ENCODE data around the gene EREG.
A peak's percentile ranks its signal among the peaks of the same experiment; 100 is the strongest.

Gene EREG

DNA sequence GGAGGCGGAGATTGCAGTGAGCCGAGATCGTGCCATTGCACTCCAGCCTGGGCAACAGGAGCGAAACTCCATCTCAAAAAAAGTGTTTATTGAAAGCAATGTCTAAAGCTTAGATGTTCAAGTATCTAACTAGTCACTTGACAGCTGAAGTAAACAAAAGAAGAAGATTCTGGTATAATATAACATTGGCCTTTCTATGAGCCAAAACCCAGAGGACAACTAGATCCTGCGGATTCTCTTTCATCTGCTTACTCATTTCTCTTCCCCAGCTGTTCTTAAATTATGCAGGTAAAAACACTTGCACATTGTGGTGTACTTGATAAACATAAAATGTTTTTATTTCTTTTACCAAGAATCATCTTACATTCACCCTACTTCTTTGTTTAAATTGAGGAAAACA, 55.9 kb downstream of the EREG start:
- no peaks in the 10 kb centered on the region for H3K36me3 ChIP-seq (ENCODE audit: insufficient read depth, low read length)
- no peak overlapping the region for H3K27ac ChIP-seq (ENCODE audit: low read depth, low read length)
- no peak overlapping the region for H2AFZ ChIP-seq (ENCODE audit: low read length, unreplicated experiment)
- H3K4me1 ChIP-seq (ENCODE audit: control insufficient read depth, insufficient read depth, low read length, unreplicated experiment), result peaks cover 51% of the 10 kb centered on the region
- no peaks in the 10 kb centered on the region for H3K79me2 ChIP-seq (ENCODE audit: control insufficient read depth, insufficient read depth, low read length, unreplicated experiment)
- H3K27me3 ChIP-seq (ENCODE audit: insufficient read depth, low read length), result no peaks in the 10 kb centered on the region
- no peak overlapping the region for H3K4me3 ChIP-seq (ENCODE audit: low read depth, low read length)

DNA sequence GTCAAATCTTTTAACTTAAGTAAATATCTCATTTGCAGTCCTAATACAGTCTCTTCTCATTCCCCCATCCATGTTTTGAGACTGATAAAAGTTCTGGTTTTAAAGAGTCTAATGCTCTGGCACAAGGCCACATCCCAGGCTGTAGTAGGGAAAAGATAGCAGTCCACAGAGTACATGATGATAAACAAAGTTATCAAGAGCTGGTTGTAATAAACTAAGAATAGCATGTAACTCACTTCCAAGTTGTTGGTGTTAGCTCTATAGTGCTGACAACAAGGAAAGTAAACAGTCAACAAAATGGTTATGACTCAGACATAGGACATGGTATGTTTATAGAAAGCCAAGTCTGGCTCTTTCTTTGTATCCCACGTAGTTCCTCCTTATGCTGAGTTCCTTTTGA, 58.2 kb downstream of the EREG start:
- H3K27ac ChIP-seq (ENCODE audit: low read depth, low read length), result peak overlapping the region; percentile 45; the same call in 1 of the 2 replicates
- H2AFZ ChIP-seq (ENCODE audit: low read length, unreplicated experiment), result no peak overlapping the region
- no peaks in the 10 kb centered on the region for H3K79me2 ChIP-seq (ENCODE audit: control insufficient read depth, insufficient read depth, low read length, unreplicated experiment)
- no peaks in the 10 kb centered on the region for H3K36me3 ChIP-seq (ENCODE audit: insufficient read depth, low read length)
- no peaks in the 10 kb centered on the region for H3K27me3 ChIP-seq (ENCODE audit: insufficient read depth, low read length)
- peaks cover 46% of the 10 kb centered on the region for H3K4me1 ChIP-seq (ENCODE audit: control insufficient read depth, insufficient read depth, low read length, unreplicated experiment)
- no peak overlapping the region for H3K4me3 ChIP-seq (ENCODE audit: low read depth, low read length)

- Histone ChIP-seq H3K27ac (ENCODE audit: low read depth, low read length) (no peak overlapping the region), H3K36me3 (ENCODE audit: insufficient read depth, low read length) (no peaks in the 10 kb centered on the region), H3K4me3 (ENCODE audit: low read depth, low read length) (no peak overlapping the region), H3K27me3 (ENCODE audit: insufficient read depth, low read length) (no peaks in the 10 kb centered on the region), H3K4me1 (ENCODE audit: control insufficient read depth, insufficient read depth, low read length, unreplicated experiment) (peaks cover 46% of the 10 kb centered on the region), H3K79me2 (ENCODE audit: control insufficient read depth, insufficient read depth, low read length, unreplicated experiment) (no peaks in the 10 kb centered on the region), H2AFZ (ENCODE audit: low read length, unreplicated experiment) (no peak overlapping the region)
Measured at GRCh38 chr4:74424111-74424510, 59.2 kb downstream of the EREG start.

DNA sequence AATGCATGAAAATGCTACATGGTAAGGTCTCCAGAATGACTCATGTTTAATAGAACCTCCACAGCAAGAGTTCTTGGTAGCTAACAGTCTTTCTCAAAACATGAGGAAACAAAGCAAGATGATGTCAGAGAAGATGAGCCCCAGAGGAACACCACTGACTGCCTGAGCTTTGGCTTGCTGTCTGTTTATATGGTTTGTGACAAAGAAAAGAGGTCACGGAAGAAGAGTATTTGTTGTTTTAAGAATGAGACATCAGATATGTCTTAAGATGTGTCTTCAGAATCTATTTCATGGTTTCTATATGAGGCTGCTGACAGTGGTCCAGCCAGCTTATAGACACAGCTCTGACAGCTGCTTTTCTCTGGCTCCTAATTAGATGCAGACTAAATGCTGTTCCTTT, 61.2 kb downstream of the EREG start:
- H3K36me3 ChIP-seq (ENCODE audit: insufficient read depth, low read length), result no peaks in the 10 kb centered on the region
- H2AFZ ChIP-seq (ENCODE audit: low read length, unreplicated experiment), result no peak overlapping the region

DNA sequence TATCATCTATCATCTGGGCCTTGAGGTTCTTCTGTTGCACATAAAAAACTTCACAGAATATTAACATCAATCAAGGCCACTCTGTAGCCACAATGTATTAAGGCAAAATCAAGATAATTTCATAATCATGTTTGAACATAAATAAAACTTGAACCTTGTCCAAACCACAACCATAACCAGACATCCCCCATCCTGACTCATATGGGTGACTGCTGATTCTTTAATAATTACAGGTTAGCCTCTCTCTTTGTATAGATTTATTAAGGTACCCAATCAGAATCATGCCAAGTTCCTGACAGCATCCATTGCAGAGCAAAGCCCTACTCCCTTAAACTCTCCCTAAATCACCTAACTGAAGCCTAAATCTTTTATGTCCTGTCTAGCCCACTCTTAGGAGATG, 63.3 kb downstream of the EREG start:
- H3K36me3 ChIP-seq (ENCODE audit: insufficient read depth, low read length), result no peaks in the 10 kb centered on the region
- H3K27ac ChIP-seq (ENCODE audit: low read depth, low read length), result peak overlapping the region; percentile 86; the same call in 1 of the 2 replicates
- no peak overlapping the region for H2AFZ ChIP-seq (ENCODE audit: low read length, unreplicated experiment)
- H3K4me1 ChIP-seq (ENCODE audit: control insufficient read depth, insufficient read depth, low read length, unreplicated experiment), result peaks cover 53% of the 10 kb centered on the region
- no peaks in the 10 kb centered on the region for H3K27me3 ChIP-seq (ENCODE audit: insufficient read depth, low read length)
- no peak overlapping the region for H3K4me3 ChIP-seq (ENCODE audit: low read depth, low read length)
- no peaks in the 10 kb centered on the region for H3K79me2 ChIP-seq (ENCODE audit: control insufficient read depth, insufficient read depth, low read length, unreplicated experiment)

More for the DNA sequence above, 61.2 kb downstream of the EREG start:
- Histone ChIP-seq H3K27me3 (ENCODE audit: insufficient read depth, low read length) (no peaks in the 10 kb centered on the region), H3K4me1 (ENCODE audit: control insufficient read depth, insufficient read depth, low read length, unreplicated experiment) (peaks cover 54% of the 10 kb centered on the region), H3K79me2 (ENCODE audit: control insufficient read depth, insufficient read depth, low read length, unreplicated experiment) (no peaks in the 10 kb centered on the region), H3K27ac (ENCODE audit: low read depth, low read length) (peak overlapping the region; percentile 86), H3K4me3 (ENCODE audit: low read depth, low read length) (no peak overlapping the region)

- Histone ChIP-seq H2AFZ (ENCODE audit: low read length, unreplicated experiment) (peak overlapping the region; percentile 19), H3K27ac (ENCODE audit: low read depth, low read length) (peak overlapping the region; percentile 70)
Measured at GRCh38 chr4:74431113-74431826, 66.3 kb downstream of the EREG start.

DNA sequence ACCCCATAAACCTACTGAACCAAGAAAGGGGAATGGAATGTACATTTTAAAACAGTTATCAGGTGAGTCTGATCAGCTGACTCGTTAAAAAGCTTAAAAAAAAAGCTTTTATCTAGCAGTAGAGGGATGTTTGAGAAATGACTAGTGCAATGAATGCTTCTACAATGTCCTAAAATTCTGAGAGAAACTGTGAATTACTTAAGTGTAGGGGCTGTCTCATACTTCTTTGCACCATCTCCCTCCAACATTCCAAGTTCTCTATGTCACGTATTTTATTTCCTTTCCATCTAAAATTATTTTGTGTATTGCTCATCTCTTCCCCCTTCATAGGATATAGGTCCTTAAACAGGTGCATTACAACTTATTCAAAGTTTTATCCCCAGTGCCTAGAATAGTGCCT, 68.1 kb downstream of the EREG start:
- Histone ChIP-seq H3K27me3 (ENCODE audit: insufficient read depth, low read length) (no peaks in the 10 kb centered on the region), H3K36me3 (ENCODE audit: insufficient read depth, low read length) (no peaks in the 10 kb centered on the region), H2AFZ (ENCODE audit: low read length, unreplicated experiment) (no peak overlapping the region), H3K4me3 (ENCODE audit: low read depth, low read length) (no peak overlapping the region), H3K79me2 (ENCODE audit: control insufficient read depth, insufficient read depth, low read length, unreplicated experiment) (no peaks in the 10 kb centered on the region), H3K4me1 (ENCODE audit: control insufficient read depth, insufficient read depth, low read length, unreplicated experiment) (peaks cover 32% of the 10 kb centered on the region), H3K27ac (ENCODE audit: low read depth, low read length) (peak overlapping the region; percentile 42)

More at GRCh38 chr4:74431113-74431826, 66.3 kb downstream of the EREG start:
- Histone ChIP-seq H3K4me1 (ENCODE audit: control insufficient read depth, insufficient read depth, low read length, unreplicated experiment) (peaks cover 48% of the 10 kb centered on the region), H3K4me3 (ENCODE audit: low read depth, low read length) (no peak overlapping the region), H3K79me2 (ENCODE audit: control insufficient read depth, insufficient read depth, low read length, unreplicated experiment) (no peaks in the 10 kb centered on the region), H3K36me3 (ENCODE audit: insufficient read depth, low read length) (no peaks in the 10 kb centered on the region), H3K27me3 (ENCODE audit: insufficient read depth, low read length) (no peaks in the 10 kb centered on the region)

DNA sequence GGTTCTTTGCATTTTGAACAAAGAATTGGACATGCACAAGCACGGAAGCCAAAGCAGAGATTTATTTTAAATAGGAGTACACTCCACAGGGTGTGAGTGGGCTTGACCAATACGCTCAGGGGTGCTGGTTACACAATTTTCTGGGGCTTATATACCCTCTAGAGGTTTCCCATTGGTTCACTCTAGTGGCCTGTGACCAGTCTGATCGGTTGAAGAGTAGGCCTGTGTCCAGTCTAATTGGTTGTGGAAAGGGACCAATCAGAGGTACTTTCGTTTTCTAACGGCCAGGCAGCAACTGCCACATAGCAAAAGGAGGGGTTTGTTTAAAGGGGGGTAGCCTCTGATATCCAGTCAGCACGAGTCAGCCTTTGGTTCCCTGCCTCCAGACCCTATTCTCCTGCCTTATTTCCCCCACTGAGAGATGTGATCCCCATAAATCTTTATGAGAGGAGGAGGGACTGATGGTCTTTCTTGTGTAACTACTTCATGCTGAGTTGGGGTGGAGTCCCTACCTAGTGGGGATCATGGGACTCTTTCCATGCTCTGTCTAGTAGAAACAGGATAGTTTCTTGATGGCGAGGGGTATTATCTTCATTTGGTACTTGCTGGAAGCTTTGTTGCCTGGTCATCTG, 68.7 kb downstream of the EREG start:
- no peaks in the 10 kb centered on the region for H3K27me3 ChIP-seq (ENCODE audit: insufficient read depth, low read length)
- peaks cover 26% of the 10 kb centered on the region for H3K4me1 ChIP-seq (ENCODE audit: control insufficient read depth, insufficient read depth, low read length, unreplicated experiment)
- no peaks in the 10 kb centered on the region for H3K79me2 ChIP-seq (ENCODE audit: control insufficient read depth, insufficient read depth, low read length, unreplicated experiment)
- no peak overlapping the region for H3K4me3 ChIP-seq (ENCODE audit: low read depth, low read length)
- H3K36me3 ChIP-seq (ENCODE audit: insufficient read depth, low read length), result no peaks in the 10 kb centered on the region
- no peak overlapping the region for H3K27ac ChIP-seq (ENCODE audit: low read depth, low read length)
- no peak overlapping the region for H2AFZ ChIP-seq (ENCODE audit: low read length, unreplicated experiment)

DNA sequence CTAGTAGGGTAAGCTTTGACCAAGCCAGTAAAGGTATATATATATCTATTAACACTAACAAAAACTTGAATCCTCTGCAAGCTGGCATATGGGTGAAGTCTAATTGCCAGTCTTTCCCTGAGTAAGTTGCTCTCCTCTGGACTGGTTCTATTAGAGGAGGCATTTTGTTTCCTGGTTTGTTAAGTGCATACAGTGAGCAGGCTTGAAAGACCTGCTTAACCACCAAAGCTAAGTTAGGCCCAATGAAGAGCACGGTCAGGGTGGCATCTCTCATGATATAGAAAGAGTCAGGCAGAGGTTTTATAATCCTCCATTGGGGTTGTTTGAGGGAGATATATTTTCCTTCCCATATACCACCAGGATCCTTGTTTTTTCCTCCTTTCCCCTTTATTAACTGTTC, 70.4 kb downstream of the EREG start:
- H3K79me2 ChIP-seq (ENCODE audit: control insufficient read depth, insufficient read depth, low read length, unreplicated experiment), result no peaks in the 10 kb centered on the region
- no peak overlapping the region for H3K4me3 ChIP-seq (ENCODE audit: low read depth, low read length)
- H3K27ac ChIP-seq (ENCODE audit: low read depth, low read length), result no peak overlapping the region
- H3K27me3 ChIP-seq (ENCODE audit: insufficient read depth, low read length), result no peaks in the 10 kb centered on the region
- peaks cover 15% of the 10 kb centered on the region for H3K4me1 ChIP-seq (ENCODE audit: control insufficient read depth, insufficient read depth, low read length, unreplicated experiment)
- no peak overlapping the region for H2AFZ ChIP-seq (ENCODE audit: low read length, unreplicated experiment)
- H3K36me3 ChIP-seq (ENCODE audit: insufficient read depth, low read length), result no peaks in the 10 kb centered on the region

- H3K79me2 ChIP-seq (ENCODE audit: control insufficient read depth, insufficient read depth, low read length, unreplicated experiment), result no peaks in the 10 kb centered on the region
- H3K27me3 ChIP-seq (ENCODE audit: insufficient read depth, low read length), result no peaks in the 10 kb centered on the region
- peaks cover 12% of the 10 kb centered on the region for H3K4me1 ChIP-seq (ENCODE audit: control insufficient read depth, insufficient read depth, low read length, unreplicated experiment)
- no peak overlapping the region for H3K4me3 ChIP-seq (ENCODE audit: low read depth, low read length)
- H3K27ac ChIP-seq (ENCODE audit: low read depth, low read length), result no peak overlapping the region
- H2AFZ ChIP-seq (ENCODE audit: low read length, unreplicated experiment), result no peak overlapping the region
- no peaks in the 10 kb centered on the region for H3K36me3 ChIP-seq (ENCODE audit: insufficient read depth, low read length)
Measured at GRCh38 chr4:74437866-74438265, 72.9 kb downstream of the EREG start.
